ENCODE measurements around the gene FAM13A.

GRCh38 chr4:88804234-88804633, 252.8 kb downstream of the FAM13A start:
- TF ChIP-seq CTCF (IDR thresholded peaks at IDR 0.05) = no peak
- no peak for TF ChIP-seq POLR2A (IDR thresholded peaks at IDR 0.05)

Measured in esophagus squamous epithelium (tissue), 4 donors.